Measurements from ENCODE around the gene LONP2. TPM values are rescaled to one million over a fixed set of nuclear protein-coding genes. Genes with fewer than 3 reads are reported as not detected.
A peak's percentile ranks its signal among the peaks of the same experiment; 100 is the strongest.
"Not testable (repeated sequence)": the region's sequence is repeated elsewhere in the genome, so short reads cannot be mapped to it uniquely, and the experiment has no call there.

Gene LONP2
- total RNA-seq, 1 donor from 2014 or later = 52.2 TPM

- Mint-ChIP-seq H3K27ac (no peak overlapping the region), H3K4me3 (no peak overlapping the region), H3K4me1 (ENCODE audit: low read depth) (peaks cover 24% of the 10 kb centered on the region), H3K27me3 (ENCODE audit: insufficient read depth) (no peaks in the 10 kb centered on the region), H3K9me3 (no peaks in the 10 kb centered on the region), H3K36me3 (ENCODE audit: low read depth) (peaks cover 19% of the 10 kb centered on the region)
- intact Hi-C loops (cut with micrococcal nuclease) = loop anchor here (10.0 kb wide), 1 partner anchor 1705 kb away; the partner anchor contains the start of gene HEATR3
- DNase-seq (ENCODE audit: low spot score) = no peak
Measured at GRCh38 chr16:48359983-48360382, 115.9 kb downstream of the LONP2 start.

GRCh38 chr16:48361012-48361411 lies 116.9 kb downstream of the LONP2 start:
- Mint-ChIP-seq H3K27ac (peak overlapping the region; percentile 27), H3K4me3 (no peak overlapping the region), H3K9me3 (no peaks in the 10 kb centered on the region), H3K36me3 (ENCODE audit: low read depth) (peaks cover 14% of the 10 kb centered on the region), H3K27me3 (ENCODE audit: insufficient read depth) (no peaks in the 10 kb centered on the region), H3K4me1 (ENCODE audit: low read depth) (peaks cover 31% of the 10 kb centered on the region)
- intact Hi-C loops (cut with micrococcal nuclease) = loop anchor here (10.0 kb wide), 1 partner anchor 1704 kb away; the partner anchor contains the start of gene HEATR3
- no peak for DNase-seq (ENCODE audit: low spot score)

GRCh38 chr16:48361540-48362144 lies 117.5 kb downstream of the LONP2 start:
- intact Hi-C loops (cut with micrococcal nuclease) = loop anchor here (10.0 kb wide), 1 partner anchor 1703 kb away; the partner anchor contains the start of gene HEATR3
- Mint-ChIP-seq H3K9me3 (no peaks in the 10 kb centered on the region), H3K27ac (peak overlapping the region; percentile 40), H3K4me1 (ENCODE audit: low read depth) (peaks cover 37% of the 10 kb centered on the region), H3K4me3 (no peak overlapping the region), H3K27me3 (ENCODE audit: insufficient read depth) (no peaks in the 10 kb centered on the region), H3K36me3 (ENCODE audit: low read depth) (peaks cover 14% of the 10 kb centered on the region)
- DNase-seq (ENCODE audit: low spot score) = no peak

- H3K36me3 Mint-ChIP-seq (ENCODE audit: low read depth) = peaks cover 5% of the 10 kb centered on the region
- H3K4me1 Mint-ChIP-seq (ENCODE audit: low read depth) = peaks cover 60% of the 10 kb centered on the region
- H3K27me3 Mint-ChIP-seq (ENCODE audit: insufficient read depth) = no peaks in the 10 kb centered on the region
- DNase-seq (ENCODE audit: low spot score) = no peak
- H3K27ac Mint-ChIP-seq = peak overlapping the region; percentile 63
- intact Hi-C loops (cut with micrococcal nuclease) = loop anchor here (5.0 to 10.0 kb wide), 2 partner anchors 118 to 1700 kb away; partner anchors contain the start of genes ABCC11 and HEATR3
- H3K9me3 Mint-ChIP-seq = no peaks in the 10 kb centered on the region
- H3K4me3 Mint-ChIP-seq = peak overlapping the region; percentile 90
Measured at GRCh38 chr16:48365025-48365600, 121.0 kb downstream of the LONP2 start.

GRCh38 chr16:48365601-48366164 lies 121.6 kb downstream of the LONP2 start:
- intact Hi-C loops (cut with micrococcal nuclease) = loop anchor here (1.0 to 10.0 kb wide), 8 partner anchors 12 to 1699 kb away; partner anchors contain the start of genes ABCC11 and HEATR3
- peaks cover 59% of the 10 kb centered on the region for H3K4me1 Mint-ChIP-seq (ENCODE audit: low read depth)

GRCh38 chr16:48366165-48367093 lies 122.3 kb downstream of the LONP2 start:
- peaks cover 6% of the 10 kb centered on the region for H3K36me3 Mint-ChIP-seq (ENCODE audit: low read depth)
- intact Hi-C loops (cut with micrococcal nuclease) = loop anchor here (1.0 to 10.0 kb wide), 8 partner anchors 13 to 1698 kb away; partner anchors contain the start of genes ABCC11 and HEATR3
- H3K27ac Mint-ChIP-seq = peak overlapping the region; percentile 96
- peak; percentile 55 for DNase-seq (ENCODE audit: low spot score)
- peak overlapping the region; percentile 90 for H3K4me3 Mint-ChIP-seq
- no peaks in the 10 kb centered on the region for H3K27me3 Mint-ChIP-seq (ENCODE audit: insufficient read depth)
- peaks cover 56% of the 10 kb centered on the region for H3K4me1 Mint-ChIP-seq (ENCODE audit: low read depth)
- H3K9me3 Mint-ChIP-seq = no peaks in the 10 kb centered on the region

More at GRCh38 chr16:48365601-48366164, 121.6 kb downstream of the LONP2 start:
- Mint-ChIP-seq H3K4me3 (peak overlapping the region; percentile 90), H3K36me3 (ENCODE audit: low read depth) (peaks cover 4% of the 10 kb centered on the region), H3K9me3 (no peaks in the 10 kb centered on the region), H3K27me3 (ENCODE audit: insufficient read depth) (no peaks in the 10 kb centered on the region), H3K27ac (peak overlapping the region; percentile 96)
- peak; percentile 80 for DNase-seq (ENCODE audit: low spot score)

- no peaks in the 10 kb centered on the region for H3K27me3 Mint-ChIP-seq (ENCODE audit: insufficient read depth)
- peaks cover 61% of the 10 kb centered on the region for H3K4me1 Mint-ChIP-seq (ENCODE audit: low read depth)
- no peaks in the 10 kb centered on the region for H3K9me3 Mint-ChIP-seq
- intact Hi-C loops (cut with micrococcal nuclease) = loop anchor here (2.0 to 10.0 kb wide), 3 partner anchors 120 to 1697 kb away; partner anchors contain the start of genes ABCC11 and HEATR3
- peak overlapping the region; percentile 52 for H3K27ac Mint-ChIP-seq
- peaks cover 6% of the 10 kb centered on the region for H3K36me3 Mint-ChIP-seq (ENCODE audit: low read depth)
- DNase-seq (ENCODE audit: low spot score) = no peak
- peak overlapping the region; percentile 90 for H3K4me3 Mint-ChIP-seq
Measured at GRCh38 chr16:48367441-48368049, 123.4 kb downstream of the LONP2 start.

GRCh38 chr16:48369765-48370164 lies 125.7 kb downstream of the LONP2 start:
- H3K9me3 Mint-ChIP-seq = no peaks in the 10 kb centered on the region
- no peak overlapping the region for H3K27ac Mint-ChIP-seq

GRCh38 chr16:48370229-48370628 lies 126.1 kb downstream of the LONP2 start:
- H3K4me1 Mint-ChIP-seq (ENCODE audit: low read depth) = peaks cover 46% of the 10 kb centered on the region
- no peaks in the 10 kb centered on the region for H3K27me3 Mint-ChIP-seq (ENCODE audit: insufficient read depth)

More at GRCh38 chr16:48369765-48370164, 125.7 kb downstream of the LONP2 start:
- DNase-seq (ENCODE audit: low spot score) = no peak
- Mint-ChIP-seq H3K4me3 (no peak overlapping the region), H3K27me3 (ENCODE audit: insufficient read depth) (no peaks in the 10 kb centered on the region), H3K36me3 (ENCODE audit: low read depth) (peaks cover 3% of the 10 kb centered on the region), H3K4me1 (ENCODE audit: low read depth) (peaks cover 50% of the 10 kb centered on the region)
- intact Hi-C loops (cut with micrococcal nuclease) = loop anchor here (5.0 to 10.0 kb wide), 2 partner anchors 122 to 1695 kb away; partner anchors contain the start of genes ABCC11 and HEATR3

GRCh38 chr16:48370668-48371392 lies 126.7 kb downstream of the LONP2 start:
- H3K27me3 Mint-ChIP-seq (ENCODE audit: insufficient read depth); DNase-seq (ENCODE audit: low spot score); H3K27ac Mint-ChIP-seq; intact Hi-C loops (cut with micrococcal nuclease); H3K36me3 Mint-ChIP-seq (ENCODE audit: low read depth); H3K4me3 Mint-ChIP-seq; H3K9me3 Mint-ChIP-seq: not testable (repeated sequence)
- peaks cover 41% of the 10 kb centered on the region for H3K4me1 Mint-ChIP-seq (ENCODE audit: low read depth)

More at GRCh38 chr16:48370229-48370628, 126.1 kb downstream of the LONP2 start:
- Mint-ChIP-seq H3K27ac (no peak overlapping the region), H3K4me3 (no peak overlapping the region), H3K9me3 (no peaks in the 10 kb centered on the region), H3K36me3 (ENCODE audit: low read depth) (peaks cover 3% of the 10 kb centered on the region)
- intact Hi-C loops (cut with micrococcal nuclease) = no loop called here
- no peak for DNase-seq (ENCODE audit: low spot score)

- no peaks in the 10 kb centered on the region for H3K27me3 Mint-ChIP-seq (ENCODE audit: insufficient read depth)
- intact Hi-C loops (cut with micrococcal nuclease) = no loop called here
- peaks cover 37% of the 10 kb centered on the region for H3K4me1 Mint-ChIP-seq (ENCODE audit: low read depth)
- no peak for DNase-seq (ENCODE audit: low spot score)
- H3K27ac Mint-ChIP-seq = no peak overlapping the region
- H3K9me3 Mint-ChIP-seq = no peaks in the 10 kb centered on the region
- H3K4me3 Mint-ChIP-seq = no peak overlapping the region
- peaks cover 3% of the 10 kb centered on the region for H3K36me3 Mint-ChIP-seq (ENCODE audit: low read depth)
Measured at GRCh38 chr16:48371393-48371780, 127.3 kb downstream of the LONP2 start.
